OCI-M2 (cell line): ENCODE measurements around the gene TFCP2L1.

Experiments
- DNase-seq: peaks from one replicate; lab custom pipeline; 2025; ENCODE audit not compliant: unreplicated experiment; lab: John Stamatoyannopoulos, UW

Gene TFCP2L1

DNA sequence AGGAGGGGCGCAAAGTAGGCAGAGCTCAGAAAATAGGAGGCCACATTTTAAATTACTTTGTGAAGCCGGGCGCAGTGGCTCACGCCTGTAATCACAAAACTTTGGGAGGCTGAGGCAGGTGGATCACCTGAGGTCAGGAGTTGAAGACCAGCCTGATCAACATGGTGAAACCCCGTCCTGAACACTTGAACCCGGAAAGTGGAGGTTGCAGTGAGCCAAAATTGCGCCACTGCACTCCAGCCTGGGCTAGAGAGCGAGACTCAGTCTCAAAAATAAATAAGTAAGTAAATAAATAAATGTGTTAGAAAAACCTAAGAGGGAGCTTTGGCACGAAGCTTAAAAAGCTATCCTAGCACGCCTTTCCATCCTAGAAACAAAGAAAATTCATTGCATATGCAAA lies 105.5 kb downstream of the TFCP2L1 start:
- no peak for DNase-seq

DNA sequence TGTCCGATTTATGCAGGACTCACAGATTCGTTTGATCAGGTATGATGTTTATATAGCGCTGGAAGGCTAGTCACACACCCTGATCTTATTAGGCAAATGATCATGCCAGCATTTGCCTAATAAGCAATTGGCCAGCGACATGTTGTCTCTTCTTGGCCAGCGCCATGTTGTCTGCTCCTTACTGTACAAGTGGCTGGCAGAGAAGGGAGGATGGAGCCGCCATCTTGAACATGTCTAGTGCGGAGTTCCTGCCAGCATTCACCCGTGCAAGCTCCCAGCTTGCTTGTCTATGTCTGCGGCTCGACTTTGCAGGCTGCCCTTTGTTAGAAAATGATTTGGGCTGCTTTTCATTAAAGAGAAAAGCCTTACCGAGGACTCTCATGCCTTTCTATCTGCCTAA lies 106.3 kb downstream of the TFCP2L1 start:
- DNase-seq = no peak

DNA sequence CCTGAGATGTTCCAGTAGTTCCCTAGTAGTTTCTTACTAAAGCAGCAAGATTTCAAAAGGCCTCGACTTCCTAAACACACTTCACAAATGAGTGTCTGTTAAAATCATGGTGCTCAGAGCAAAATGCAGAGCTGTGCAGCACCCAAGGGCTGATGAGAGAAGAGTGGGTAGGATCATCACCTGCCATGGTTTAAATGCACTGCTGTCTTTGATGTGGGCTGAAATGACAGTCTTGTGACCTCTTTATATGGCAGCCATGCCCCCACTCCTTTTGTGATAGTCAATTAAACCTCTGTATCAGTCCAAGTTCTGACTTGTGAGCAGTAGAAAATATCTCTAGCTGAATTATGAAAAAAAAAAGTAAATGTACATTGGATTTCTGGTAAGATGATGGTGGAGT lies 107.1 kb downstream of the TFCP2L1 start:
- no peak for DNase-seq

DNA sequence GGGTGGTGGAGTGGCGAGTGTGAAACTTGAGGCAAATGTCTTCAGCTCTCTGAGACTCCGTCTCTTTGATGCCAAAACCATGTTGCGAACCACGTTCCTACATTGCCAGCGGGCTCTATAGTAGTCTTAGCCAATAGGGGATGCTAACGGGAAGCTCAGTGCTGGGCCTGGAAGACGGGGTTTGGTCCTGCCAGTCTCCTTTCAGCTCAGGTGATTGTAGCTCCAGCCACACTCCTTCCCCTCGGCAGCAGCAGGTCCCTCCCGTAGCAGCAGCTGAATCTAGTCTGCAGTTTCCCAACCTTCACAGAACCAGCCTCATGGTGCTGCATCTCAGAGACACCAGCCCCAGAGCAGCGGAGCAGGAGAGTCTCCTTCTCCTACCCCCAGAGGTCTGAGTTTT lies 109.7 kb downstream of the TFCP2L1 start:
- no peak for DNase-seq

DNA sequence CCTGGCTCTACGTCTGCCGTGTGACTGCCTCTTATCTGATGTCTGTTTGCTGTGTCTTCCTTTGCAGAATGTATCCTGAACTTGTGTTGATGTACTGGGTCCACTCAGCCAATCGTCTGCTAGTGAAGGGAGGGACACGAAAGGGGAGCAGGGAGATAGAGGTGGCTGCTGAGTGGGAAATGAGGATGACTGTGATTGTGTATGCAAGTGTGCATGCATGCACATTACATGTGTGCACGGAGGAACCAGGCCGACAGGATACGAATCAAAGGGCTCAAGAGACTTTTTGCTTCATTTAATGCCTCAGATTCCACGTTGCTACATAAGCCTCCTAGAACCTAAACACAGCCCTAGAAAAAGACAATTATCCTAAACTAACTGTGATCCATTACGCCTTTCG lies 111.2 kb downstream of the TFCP2L1 start:
- DNase-seq = no peak

DNA sequence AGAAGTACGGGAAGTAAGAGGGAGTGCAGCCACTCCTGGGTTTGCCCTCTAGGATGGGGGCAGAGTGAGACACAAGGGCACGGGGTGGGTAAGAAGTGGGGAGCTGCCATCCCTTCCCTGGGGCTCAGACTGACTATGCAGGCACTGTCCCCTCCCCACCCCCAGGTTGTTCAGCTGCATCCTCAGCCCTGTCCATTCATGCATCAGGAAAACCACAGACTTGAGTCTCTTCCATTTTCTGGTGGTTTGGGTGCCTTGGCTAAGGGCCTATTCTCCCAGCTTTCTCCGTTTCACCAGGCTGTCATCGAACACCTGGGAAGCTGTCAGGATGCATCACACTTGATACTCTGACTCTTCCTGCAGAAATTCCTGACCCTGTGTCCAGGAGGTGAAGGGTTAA lies 111.9 kb downstream of the TFCP2L1 start:
- no peak for DNase-seq

DNA sequence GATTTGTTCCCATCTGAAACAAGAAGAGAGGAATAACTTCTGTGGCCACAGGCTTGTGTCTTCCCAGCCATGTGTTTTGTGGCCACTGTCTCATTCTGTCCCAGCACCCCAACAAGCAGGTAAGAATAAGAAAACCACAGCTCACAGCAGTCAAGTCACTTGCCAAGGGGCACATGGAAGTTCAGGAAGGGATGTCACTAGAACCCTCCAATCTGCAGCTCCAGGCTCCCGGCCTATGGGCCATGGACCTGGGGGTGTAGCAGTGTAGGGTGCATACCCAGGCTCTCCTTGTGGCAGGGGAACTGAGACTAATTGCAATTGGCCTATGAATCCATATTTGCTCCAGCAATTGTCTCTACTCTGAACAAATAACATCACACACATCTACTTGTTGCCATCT lies 112.5 kb downstream of the TFCP2L1 start:
- DNase-seq = no peak

DNA sequence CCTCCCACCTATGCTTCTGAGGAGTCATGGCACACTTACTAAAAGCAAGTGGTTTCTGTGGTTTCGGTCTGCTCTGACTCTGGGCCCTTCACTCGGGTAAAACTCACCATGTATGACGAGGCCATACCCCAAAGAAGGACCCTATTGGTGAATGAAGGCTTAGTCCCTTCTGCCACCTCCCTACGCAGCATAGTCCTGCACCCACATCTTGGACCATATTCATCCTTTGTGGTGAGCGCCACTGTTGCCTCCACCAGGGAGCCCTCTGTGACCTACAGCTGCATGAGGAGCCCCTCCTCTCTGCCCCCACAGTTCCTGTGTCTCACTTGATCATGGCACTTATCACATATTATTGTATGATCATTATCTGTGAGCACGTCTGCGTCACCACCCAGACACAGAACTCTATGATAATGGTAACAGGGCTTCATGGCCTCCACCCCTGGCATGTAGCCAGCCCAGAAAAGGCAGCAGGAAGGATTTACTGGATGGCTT lies 113.3 kb downstream of the TFCP2L1 start:
- DNase-seq = no peak

DNA sequence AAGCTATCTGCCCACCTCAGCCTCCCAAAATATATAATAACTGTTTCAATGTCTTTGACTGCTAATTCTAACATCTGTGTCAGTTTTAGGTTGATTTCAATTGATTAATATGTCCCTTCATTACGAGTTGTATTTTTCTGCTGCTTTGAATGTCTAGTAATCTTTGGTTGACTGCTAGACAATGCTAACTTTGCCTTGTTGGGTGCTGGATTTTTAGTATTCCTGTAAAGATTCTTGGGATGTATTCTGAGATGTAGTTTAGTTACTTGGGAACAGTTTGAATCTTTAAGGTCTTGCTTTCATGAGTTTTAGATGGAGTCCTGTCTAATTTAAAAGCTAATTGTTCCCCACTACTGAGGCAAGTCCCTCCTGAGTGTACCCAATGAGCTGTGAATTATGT lies 114.4 kb downstream of the TFCP2L1 start:
- no peak for DNase-seq

DNA sequence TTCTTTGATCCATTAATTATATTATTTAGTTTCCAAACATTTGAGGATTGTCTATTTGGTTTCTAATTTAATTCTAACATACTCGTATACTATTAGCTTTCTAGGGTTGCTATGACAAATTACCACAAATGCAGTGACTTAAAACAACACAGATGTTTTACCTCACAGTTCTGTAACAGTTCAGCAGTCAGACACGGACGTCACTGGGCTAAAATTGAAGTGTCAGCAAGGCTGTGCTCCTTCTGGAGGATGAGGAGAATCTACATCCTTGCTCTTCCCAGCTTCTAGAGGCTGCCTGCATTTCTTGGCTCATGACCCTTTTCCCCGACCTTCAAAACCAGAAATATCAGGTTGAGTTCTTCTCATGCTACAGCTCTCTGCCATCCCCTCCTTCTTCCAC lies 117.6 kb downstream of the TFCP2L1 start:
- no peak for DNase-seq
